Measurements from ENCODE around the gene BMP2K. TPM values are rescaled to one million over a fixed set of nuclear protein-coding genes. Genes with fewer than 3 reads are reported as not detected.
"Not testable (repeated sequence)": the region's sequence is repeated elsewhere in the genome, so short reads cannot be mapped to it uniquely, and the experiment has no call there.

The BMP2K gene
- total RNA-seq, 1 donor from 2014 or later = 25.2 TPM

GRCh38 chr4:78827191-78827590 lies 51.0 kb downstream of the BMP2K start:
- DNase-seq (ENCODE audit: low read depth) = no peak
- TF ChIP-seq CTCF (IDR thresholded peaks at IDR 0.05; ENCODE audit: insufficient read depth, low read length, poor library complexity, severe bottlenecking) = no peak
- H3K4me3 ChIP-seq (ENCODE audit: low read depth, low read length) = no peak overlapping the region
- H3K36me3 ChIP-seq (ENCODE audit: control insufficient read depth, insufficient read depth, low read length) = peaks cover 2% of the 10 kb centered on the region
- H3K27me3 ChIP-seq (ENCODE audit: control insufficient read depth, insufficient read depth, low read length) = no peaks in the 10 kb centered on the region

GRCh38 chr4:78829296-78829695 lies 53.1 kb downstream of the BMP2K start:
- no peak for TF ChIP-seq CTCF (IDR thresholded peaks at IDR 0.05; ENCODE audit: insufficient read depth, low read length, poor library complexity, severe bottlenecking)
- Histone ChIP-seq H3K27me3 (ENCODE audit: control insufficient read depth, insufficient read depth, low read length) (no peaks in the 10 kb centered on the region), H3K4me3 (ENCODE audit: low read depth, low read length) (no peak overlapping the region), H3K36me3 (ENCODE audit: control insufficient read depth, insufficient read depth, low read length) (peaks cover 2% of the 10 kb centered on the region)
- DNase-seq (ENCODE audit: low read depth) = no peak

- not testable (repeated sequence) for H3K4me3 ChIP-seq (ENCODE audit: low read depth, low read length); H3K36me3 ChIP-seq (ENCODE audit: control insufficient read depth, insufficient read depth, low read length); H3K27me3 ChIP-seq (ENCODE audit: control insufficient read depth, insufficient read depth, low read length); DNase-seq (ENCODE audit: low read depth)
These were observed 63.5 kb downstream of the BMP2K start for GRCh38 chr4:78839676-78840075.

- H3K36me3 ChIP-seq (ENCODE audit: control insufficient read depth, insufficient read depth, low read length); H3K27me3 ChIP-seq (ENCODE audit: control insufficient read depth, insufficient read depth, low read length); H3K4me3 ChIP-seq (ENCODE audit: low read depth, low read length); DNase-seq (ENCODE audit: low read depth): not testable (repeated sequence)
These were observed 64.1 kb downstream of the BMP2K start for GRCh38 chr4:78840286-78840685.

GRCh38 chr4:78845472-78845871 lies 69.3 kb downstream of the BMP2K start:
- no peak for DNase-seq (ENCODE audit: low read depth)
- Histone ChIP-seq H3K27me3 (ENCODE audit: control insufficient read depth, insufficient read depth, low read length) (no peaks in the 10 kb centered on the region), H3K4me3 (ENCODE audit: low read depth, low read length) (no peak overlapping the region), H3K36me3 (ENCODE audit: control insufficient read depth, insufficient read depth, low read length) (no peaks in the 10 kb centered on the region)
- no peak for TF ChIP-seq CTCF (IDR thresholded peaks at IDR 0.05; ENCODE audit: insufficient read depth, low read length, poor library complexity, severe bottlenecking)

GRCh38 chr4:78846258-78846657 lies 70.1 kb downstream of the BMP2K start:
- Histone ChIP-seq H3K36me3 (ENCODE audit: control insufficient read depth, insufficient read depth, low read length) (no peaks in the 10 kb centered on the region), H3K27me3 (ENCODE audit: control insufficient read depth, insufficient read depth, low read length) (no peaks in the 10 kb centered on the region), H3K4me3 (ENCODE audit: low read depth, low read length) (no peak overlapping the region)
- no peak for DNase-seq (ENCODE audit: low read depth)
- TF ChIP-seq CTCF (IDR thresholded peaks at IDR 0.05; ENCODE audit: insufficient read depth, low read length, poor library complexity, severe bottlenecking) = no peak

GRCh38 chr4:78862314-78862737 lies 86.2 kb downstream of the BMP2K start:
- TF ChIP-seq CTCF (IDR thresholded peaks at IDR 0.05; ENCODE audit: insufficient read depth, low read length, poor library complexity, severe bottlenecking) = no peak

More at GRCh38 chr4:78862314-78862737, 86.2 kb downstream of the BMP2K start:
- no peak for DNase-seq (ENCODE audit: low read depth)
- H3K27me3 ChIP-seq (ENCODE audit: control insufficient read depth, insufficient read depth, low read length) = no peaks in the 10 kb centered on the region
- H3K36me3 ChIP-seq (ENCODE audit: control insufficient read depth, insufficient read depth, low read length) = no peaks in the 10 kb centered on the region
- no peak overlapping the region for H3K4me3 ChIP-seq (ENCODE audit: low read depth, low read length)

Data from kidney epithelial cell (primary cell).